Thyroid gland (tissue), 4 donors: ENCODE results near the gene UBE4B. TPM values are rescaled to one million over a fixed set of nuclear protein-coding genes. Genes with fewer than 3 reads are reported as not detected.

ENCODE experiments used
- DNase-seq, 2 donors: peaks; one replicate each; pipeline ENCODE4 v3.0.0-alpha.2; 2019
- H3K27ac ChIP-seq, 3 donors: fragments of 200-600 bp; sonication (generic); 1 replicate in 2 of 3; 2 replicates in 1 of 3; pipeline ENCODE4 v1.5.1; 2016 to 2019; ENCODE audit warnings: mild to moderate bottlenecking in 1 of 3, moderate library complexity in 1 of 3
- H3K27me3 ChIP-seq: fragments of 200-600 bp; sonication (generic); one replicate; pipeline ENCODE4 v1.5.1; 2019
- H3K36me3 ChIP-seq, 2 donors: fragments of 200-600 bp; sonication (generic); one replicate each; pipeline ENCODE4 v1.5.1; 2016 to 2019
- H3K4me1 ChIP-seq, 2 donors: fragments of 200-600 bp; sonication (generic); one replicate each; pipeline ENCODE4 v1.5.1; 2017 to 2019
- H3K4me3 ChIP-seq, 3 donors: fragments of 200-600 bp; sonication (generic); replicated peaks in 1 of 3; 1 replicate in 2 of 3; 2 replicates in 1 of 3; pipeline ENCODE4 v1.5.1; 2016; ENCODE audit warnings: mild to moderate bottlenecking in 1 of 3
- H3K9me3 ChIP-seq: fragments of 200-600 bp; sonication (generic); one replicate; pipeline ENCODE4 v1.5.1; 2017
- POLR2A ChIP-seq, 2 donors: fragments of 450-650 bp; IDR thresholded peaks; one replicate each; pipeline ENCODE4 v1.6.1; 2017; ENCODE audit warnings: antibody characterized with exemption in 2 of 2, mild to moderate bottlenecking in 2 of 2, moderate library complexity in 1 of 2
- WGBS, 2 donors: methylation state at CpG; one replicate each; pipeline ENCODE4 v1.1.5; 2017; 5-methylcytosine and 5-hydroxymethylcytosine counted together
- intact Hi-C: fragments of 100-400 bp; cut with DNase I; formaldehyde crosslinking; loops from one replicate; pipeline ENCODE4 v1.15.1; 2023
- total RNA-seq, 4 donors: library from RNA; depleted of rRNA; stranded (reverse); fragments of >200 nt; gene quantifications; one replicate each; pipeline ENCODE4 v1.2.3, GENCODE V29; 2016
- TF ChIP-seq, protein P1 (sequence below), 6 experiments: fragments of 200-600 bp in 3 of 6; fragments of 450-650 bp in 3 of 6; sonication (generic) in 3 of 6; IDR thresholded peaks; one replicate each; pipeline ENCODE4 v1.5.1; 2016 to 2019; ENCODE audit warnings: antibody characterized with exemption in 6 of 6, mild to moderate bottlenecking in 2 of 6, inconsistent platforms in 1 of 6, moderate library complexity in 1 of 6

The UBE4B gene
- total RNA-seq, 4 donors from 2014 or later, result 64.0 to 89.0 (median 71.0) TPM

DNA sequence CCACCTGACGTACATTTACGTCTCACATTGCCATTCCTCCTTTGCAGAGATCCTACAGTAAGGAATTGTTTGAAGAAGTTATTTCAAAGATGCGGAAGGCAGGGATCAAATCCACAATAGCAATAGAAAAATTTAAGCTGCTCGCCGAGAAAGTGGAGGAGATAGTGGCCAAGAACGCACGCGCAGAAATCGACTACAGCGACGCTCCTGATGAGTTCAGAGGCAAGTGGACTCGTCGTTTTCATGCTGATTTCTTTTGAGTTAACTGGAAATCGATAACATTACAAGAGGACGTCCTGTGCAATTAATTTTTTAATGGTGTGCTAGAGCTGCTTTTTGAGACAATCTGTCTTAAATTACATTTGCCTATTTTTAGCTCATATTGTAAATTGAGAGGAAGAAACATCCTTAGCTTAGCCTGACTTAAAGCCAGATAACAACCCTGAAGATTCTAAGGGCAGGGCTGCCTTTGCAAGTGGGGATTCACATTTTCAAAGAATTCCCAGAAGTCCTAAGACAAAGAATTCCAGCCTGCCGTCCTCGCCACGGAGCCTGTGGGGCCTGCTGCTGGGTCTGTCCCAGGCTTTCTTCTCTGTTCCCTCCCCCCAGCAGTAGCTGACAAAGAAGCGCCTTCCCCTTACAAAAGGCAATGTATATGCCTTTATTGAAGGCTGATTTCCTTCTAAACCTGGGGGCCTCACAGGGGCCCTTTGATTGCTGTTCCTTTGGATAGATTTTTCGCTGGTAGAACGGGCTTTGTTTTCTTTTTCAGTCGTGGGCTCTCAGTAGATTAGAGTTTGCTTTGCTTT, 146.0 kb downstream of the UBE4B start:
- no peaks in the 10 kb centered on the region for H3K9me3 ChIP-seq
- DNase-seq, result no peak
- H3K36me3 ChIP-seq, result peaks cover 22 to 26% of the 10 kb centered on the region in 2 donors
- no peak overlapping the region for H3K27ac ChIP-seq
- H3K4me1 ChIP-seq, result no peaks in the 10 kb centered on the region
- WGBS, 2 donors, result 84% methylated on average over 22 of the region's 22 CpGs
- no peaks in the 10 kb centered on the region for H3K27me3 ChIP-seq
- TF ChIP-seq, protein P1, sequence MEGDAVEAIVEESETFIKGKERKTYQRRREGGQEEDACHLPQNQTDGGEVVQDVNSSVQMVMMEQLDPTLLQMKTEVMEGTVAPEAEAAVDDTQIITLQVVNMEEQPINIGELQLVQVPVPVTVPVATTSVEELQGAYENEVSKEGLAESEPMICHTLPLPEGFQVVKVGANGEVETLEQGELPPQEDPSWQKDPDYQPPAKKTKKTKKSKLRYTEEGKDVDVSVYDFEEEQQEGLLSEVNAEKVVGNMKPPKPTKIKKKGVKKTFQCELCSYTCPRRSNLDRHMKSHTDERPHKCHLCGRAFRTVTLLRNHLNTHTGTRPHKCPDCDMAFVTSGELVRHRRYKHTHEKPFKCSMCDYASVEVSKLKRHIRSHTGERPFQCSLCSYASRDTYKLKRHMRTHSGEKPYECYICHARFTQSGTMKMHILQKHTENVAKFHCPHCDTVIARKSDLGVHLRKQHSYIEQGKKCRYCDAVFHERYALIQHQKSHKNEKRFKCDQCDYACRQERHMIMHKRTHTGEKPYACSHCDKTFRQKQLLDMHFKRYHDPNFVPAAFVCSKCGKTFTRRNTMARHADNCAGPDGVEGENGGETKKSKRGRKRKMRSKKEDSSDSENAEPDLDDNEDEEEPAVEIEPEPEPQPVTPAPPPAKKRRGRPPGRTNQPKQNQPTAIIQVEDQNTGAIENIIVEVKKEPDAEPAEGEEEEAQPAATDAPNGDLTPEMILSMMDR (IDR thresholded peaks at IDR 0.05), result no peak
- TF ChIP-seq POLR2A (IDR thresholded peaks at IDR 0.05), result no peak
- no peak overlapping the region for H3K4me3 ChIP-seq
- intact Hi-C loops, result no loop called here

DNA sequence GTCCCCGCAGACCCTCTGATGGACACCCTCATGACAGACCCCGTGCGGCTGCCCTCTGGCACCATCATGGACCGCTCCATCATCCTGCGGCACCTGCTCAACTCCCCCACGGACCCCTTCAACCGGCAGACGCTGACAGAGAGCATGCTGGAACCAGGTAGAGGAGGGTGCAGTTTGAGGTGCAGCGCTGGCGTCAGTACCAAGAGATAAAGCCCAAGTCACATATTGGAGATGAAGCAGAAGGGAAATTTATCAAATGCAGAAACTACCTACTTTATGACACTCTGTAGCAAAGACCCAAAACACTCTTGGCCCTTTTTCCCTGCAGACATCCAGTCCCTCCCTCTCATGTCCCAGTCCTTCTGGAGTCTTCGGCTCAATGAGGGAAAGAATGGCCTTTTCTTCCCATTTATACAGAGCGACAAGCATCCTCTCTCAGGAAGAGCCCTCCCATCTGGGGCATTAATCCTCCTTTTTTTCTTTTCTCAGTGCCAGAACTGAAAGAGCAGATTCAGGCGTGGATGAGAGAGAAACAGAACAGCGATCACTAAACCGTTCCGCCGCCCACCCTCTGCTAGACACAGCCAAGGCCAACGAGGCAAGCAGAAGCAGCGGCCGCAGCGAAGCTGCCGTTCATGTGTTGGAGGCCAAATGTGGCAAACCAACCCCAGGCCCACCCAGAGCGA, 146.8 kb downstream of the UBE4B start:
- Histone ChIP-seq H3K4me1 (no peaks in the 10 kb centered on the region), H3K27me3 (no peaks in the 10 kb centered on the region), H3K36me3 (peaks cover 22 to 26% of the 10 kb centered on the region in 2 donors), H3K27ac (no peak overlapping the region), H3K4me3 (no peak overlapping the region), H3K9me3 (no peaks in the 10 kb centered on the region)
- intact Hi-C loops, result no loop called here
- WGBS, 2 donors, result 86 to 93% methylated on average over 23 of the region's 23 CpGs
- no peak for TF ChIP-seq POLR2A (IDR thresholded peaks at IDR 0.05)
- TF ChIP-seq, protein P1 (IDR thresholded peaks at IDR 0.05), result no peak
- no peak for DNase-seq

DNA sequence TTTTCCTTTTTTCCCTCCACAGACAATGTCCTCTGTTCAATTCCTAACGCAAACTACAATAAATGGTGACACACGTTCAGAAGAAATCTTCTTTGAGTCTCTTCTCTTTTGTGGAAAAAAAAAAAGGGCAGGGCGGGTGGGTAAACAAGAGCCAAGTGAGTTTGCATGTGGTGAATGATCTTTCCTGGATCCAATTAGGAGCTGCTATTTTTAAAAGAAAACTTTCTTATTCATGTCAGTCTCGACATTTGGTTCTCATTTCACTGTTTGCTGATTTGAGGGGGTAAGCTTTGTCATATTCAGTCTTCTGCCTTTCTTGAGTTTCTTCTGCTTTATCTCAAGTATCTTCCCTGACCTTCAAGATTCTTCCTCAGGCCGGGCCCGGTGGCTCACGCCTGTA, 148.4 kb downstream of the UBE4B start:
- peaks cover 22% of the 10 kb centered on the region in 2 donors for H3K36me3 ChIP-seq
- DNase-seq, result no peak
- 92 to 93% methylated on average over 7 of the region's 7 CpGs for WGBS, 2 donors
- intact Hi-C loops, result no loop called here
- H3K9me3 ChIP-seq, result no peaks in the 10 kb centered on the region
- TF ChIP-seq, protein P1 (IDR thresholded peaks at IDR 0.05), result no peak
- TF ChIP-seq POLR2A (IDR thresholded peaks at IDR 0.05), result no peak
- H3K27me3 ChIP-seq, result no peaks in the 10 kb centered on the region
- H3K4me1 ChIP-seq, result no peaks in the 10 kb centered on the region
- H3K4me3 ChIP-seq, result no peak overlapping the region
- no peak overlapping the region for H3K27ac ChIP-seq

GRCh38 chr1:10185759-10186158, 153.0 kb downstream of the UBE4B start:
- Histone ChIP-seq H3K36me3 (peaks cover 7% of the 10 kb centered on the region in 2 donors), H3K4me3 (no peak overlapping the region), H3K9me3 (no peaks in the 10 kb centered on the region), H3K27ac (no peak overlapping the region), H3K27me3 (no peaks in the 10 kb centered on the region), H3K4me1 (no peaks in the 10 kb centered on the region)
- DNase-seq, result no peak
- intact Hi-C loops, result no loop called here
- 92 to 94% methylated on average over 2 of the region's 2 CpGs for WGBS, 2 donors
- TF ChIP-seq, protein P1 (IDR thresholded peaks at IDR 0.05), result no peak
- no peak for TF ChIP-seq POLR2A (IDR thresholded peaks at IDR 0.05)
